HG03520 (cell line): ENCODE measurements around the gene ARL3.
A peak's percentile ranks its signal among the peaks of the same experiment; 100 is the strongest.

Source experiments
- ATAC-seq: cut with Tn5 transposase; IDR thresholded peaks from one replicate; pipeline ENCODE4 v1.9.1; 2021; ENCODE audit warnings: mild to moderate bottlenecking, moderate library complexity; ENCODE audit not compliant: unreplicated experiment

The ARL3 gene

DNA sequence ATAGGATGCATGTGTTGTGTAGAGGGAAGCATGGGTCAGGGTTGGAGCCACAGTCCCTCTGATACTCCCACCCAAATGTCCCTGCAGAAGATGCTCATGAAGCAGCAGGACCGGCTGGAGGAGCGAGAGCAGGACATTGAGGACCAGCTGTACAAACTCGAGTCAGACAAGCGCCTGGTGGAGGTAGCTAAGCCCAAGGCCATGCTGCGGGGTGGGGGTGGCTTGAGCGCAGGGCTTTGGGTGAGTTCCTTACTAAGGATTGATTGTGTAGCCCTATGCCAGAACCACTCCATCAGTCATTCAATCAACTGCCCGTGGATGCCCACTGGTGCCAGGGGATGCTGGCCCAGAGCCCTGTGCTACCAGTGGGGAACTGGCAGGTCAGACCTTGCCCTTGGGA lies 59.6 kb downstream of the ARL3 start:
- no peak for ATAC-seq

DNA sequence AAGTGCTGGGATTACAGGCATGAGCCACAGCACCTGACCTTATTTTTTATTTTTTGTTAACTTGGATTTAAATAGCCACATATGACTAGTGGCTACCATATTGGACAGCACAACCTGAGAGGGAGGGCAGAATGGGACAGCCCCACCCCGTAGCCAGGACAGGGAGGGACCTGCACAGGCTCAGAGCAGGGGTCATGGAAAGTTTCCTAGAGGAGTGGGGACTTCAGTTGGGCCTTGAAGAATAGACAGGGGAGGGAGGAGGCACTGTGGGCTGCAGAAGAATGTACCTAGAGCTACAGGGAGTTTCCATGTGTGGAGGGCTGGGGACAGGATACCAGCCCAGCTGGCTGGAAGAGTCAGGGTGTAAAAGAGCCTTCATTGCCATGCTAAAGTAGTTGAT lies 61.1 kb downstream of the ARL3 start:
- ATAC-seq, result no peak

DNA sequence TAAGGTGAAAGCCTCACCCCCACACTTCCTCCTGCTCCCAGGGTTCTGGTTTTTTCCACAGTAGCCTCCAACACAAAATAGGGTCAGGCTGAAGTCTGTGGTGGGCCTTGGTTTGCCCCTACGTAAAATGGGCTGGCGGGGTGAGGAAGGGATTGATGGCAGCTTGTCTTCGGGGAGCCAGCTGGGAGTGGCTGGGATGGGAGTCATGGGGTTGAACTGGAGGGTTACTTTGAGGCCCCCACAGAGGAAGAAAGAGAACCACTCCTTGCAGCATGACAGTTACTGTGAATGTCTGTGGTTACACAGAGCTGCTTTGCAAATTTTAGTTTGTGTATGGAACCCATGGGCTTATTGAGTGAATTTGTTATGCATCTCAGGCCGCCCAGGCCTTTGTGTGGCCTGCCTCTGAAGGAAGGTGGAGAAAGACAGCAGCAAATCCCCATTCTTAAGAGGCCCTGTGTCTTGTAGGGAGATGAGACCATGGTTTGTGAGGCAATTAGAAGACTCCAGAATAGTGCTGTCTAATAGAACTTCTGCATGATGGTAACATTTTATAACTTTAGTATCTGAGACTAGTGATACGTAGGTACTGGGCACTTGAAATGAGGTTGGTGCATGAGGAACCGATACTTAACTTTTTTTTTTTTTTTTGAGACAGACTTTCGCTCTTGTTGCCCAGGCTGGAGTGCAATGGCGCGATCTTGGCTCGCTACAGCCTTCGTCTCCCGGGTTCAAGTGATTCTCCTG lies 61.9 kb downstream of the ARL3 start:
- peak; percentile 44 for ATAC-seq

DNA sequence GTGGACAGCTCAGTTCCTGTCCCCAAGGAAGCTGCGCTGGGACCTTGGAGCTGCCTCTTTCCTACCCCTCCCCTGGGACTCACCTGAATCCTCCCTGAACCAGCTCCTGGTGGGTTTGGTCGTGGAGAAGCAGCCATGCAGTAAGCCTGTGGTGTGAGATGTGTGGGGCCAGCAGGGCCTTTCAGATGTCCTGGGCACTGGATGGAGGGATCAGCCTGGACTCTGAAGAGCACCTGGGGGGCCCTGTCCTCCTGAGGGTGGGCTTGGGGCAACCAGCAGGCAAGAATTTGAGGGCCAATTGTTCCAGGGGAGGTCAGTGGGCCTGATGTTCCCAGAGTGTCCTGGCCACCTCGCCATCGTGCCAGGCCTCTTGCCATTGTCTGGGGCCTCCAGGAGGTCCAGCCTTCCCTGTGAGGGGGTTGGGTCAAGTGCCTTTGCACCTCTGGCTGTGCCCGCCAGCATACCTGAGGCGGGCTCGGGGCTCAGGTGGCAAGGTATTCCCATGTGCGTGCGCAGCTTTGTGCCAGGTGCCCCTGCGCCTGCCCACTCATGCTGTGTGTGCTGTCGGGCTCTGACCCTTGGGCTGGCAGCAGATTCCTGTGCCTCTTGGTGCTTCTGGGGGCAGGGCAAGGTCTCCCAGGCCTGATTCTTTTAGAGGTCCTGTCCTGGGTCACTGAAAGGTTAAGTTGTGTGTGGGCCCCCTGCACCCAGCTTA lies 62.6 kb downstream of the ARL3 start:
- ATAC-seq, result no peak

DNA sequence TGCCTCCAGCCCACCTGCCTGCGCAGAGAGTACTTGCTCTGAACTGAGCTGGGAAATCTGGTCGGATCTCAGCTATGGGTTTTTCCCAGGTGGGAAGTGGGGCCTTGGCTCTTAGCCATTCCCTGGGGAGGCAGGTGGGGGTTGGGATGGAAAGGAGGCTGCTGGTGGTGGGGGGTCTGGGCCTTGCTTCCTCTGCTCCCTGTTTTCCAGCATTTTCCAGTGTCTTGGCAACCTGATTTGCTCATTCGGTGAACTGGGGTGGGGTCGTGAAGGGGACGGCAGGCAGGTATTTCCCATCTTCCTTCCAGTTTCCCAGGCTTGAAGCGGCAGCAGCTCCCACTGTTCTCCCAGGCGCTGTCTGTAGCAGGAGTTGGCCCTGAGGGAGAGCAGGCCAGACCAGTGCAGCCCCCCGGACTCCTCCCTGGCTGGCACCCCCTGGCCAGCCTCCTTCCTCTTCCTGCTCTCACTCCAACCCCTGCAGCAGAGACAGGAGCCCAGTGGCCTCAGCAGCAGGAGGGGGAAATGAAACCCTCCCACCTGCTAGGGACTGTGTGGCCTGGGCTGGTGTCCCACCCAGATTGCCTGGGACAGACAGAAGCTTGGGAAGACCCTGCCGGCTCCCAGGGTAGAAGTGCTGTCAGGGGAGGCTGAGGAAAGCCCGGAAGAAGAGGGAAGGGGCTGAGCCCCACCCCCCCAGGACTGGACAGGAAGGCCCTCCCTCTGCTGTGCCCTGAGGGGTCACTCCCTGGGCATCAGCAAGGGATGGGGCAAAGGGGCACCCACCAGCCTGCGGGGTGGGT lies 63.3 kb downstream of the ARL3 start:
- no peak for ATAC-seq

DNA sequence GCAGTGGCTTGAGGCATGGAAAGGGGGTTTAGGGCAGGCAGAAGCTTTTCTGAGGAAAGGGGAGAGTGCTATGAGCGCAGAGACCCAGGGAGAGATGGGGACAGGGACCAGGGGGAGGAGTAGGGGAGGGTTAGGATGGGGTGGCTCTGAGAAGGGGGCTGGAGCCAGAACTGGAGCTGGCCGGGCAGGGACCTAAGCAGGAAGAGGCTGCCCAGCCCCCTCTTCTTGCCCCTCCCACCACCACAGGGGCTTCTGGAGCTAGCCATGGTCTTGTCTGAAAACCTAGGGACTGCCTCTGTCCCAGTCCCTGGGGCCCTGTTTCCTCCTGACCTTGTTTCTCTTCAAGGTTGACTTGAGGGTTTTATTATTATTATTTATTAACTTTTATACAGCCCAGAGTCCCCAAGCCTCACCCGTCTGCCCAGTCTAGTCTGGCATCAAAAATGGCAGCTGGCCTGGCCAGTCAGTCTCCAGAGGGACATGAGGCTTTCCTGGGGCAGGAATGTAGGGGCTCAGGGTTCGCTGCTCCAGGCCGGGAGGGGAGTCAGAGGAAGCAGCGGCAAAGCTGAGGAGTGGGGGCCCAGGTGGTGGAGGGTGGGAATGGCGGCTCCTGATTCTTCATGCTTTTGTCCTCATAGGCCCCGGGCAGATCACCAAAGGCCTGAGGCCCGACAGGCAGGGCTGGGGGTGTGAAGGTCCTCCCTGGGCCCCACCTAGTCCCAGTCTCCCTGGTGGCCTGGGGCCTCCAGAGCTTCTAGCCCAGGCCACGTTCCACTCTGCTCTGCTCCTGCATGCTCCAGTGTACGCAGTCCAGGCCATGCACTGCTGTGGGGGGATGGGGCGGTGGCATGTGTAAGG lies 64.2 kb downstream of the ARL3 start:
- no peak for ATAC-seq

DNA sequence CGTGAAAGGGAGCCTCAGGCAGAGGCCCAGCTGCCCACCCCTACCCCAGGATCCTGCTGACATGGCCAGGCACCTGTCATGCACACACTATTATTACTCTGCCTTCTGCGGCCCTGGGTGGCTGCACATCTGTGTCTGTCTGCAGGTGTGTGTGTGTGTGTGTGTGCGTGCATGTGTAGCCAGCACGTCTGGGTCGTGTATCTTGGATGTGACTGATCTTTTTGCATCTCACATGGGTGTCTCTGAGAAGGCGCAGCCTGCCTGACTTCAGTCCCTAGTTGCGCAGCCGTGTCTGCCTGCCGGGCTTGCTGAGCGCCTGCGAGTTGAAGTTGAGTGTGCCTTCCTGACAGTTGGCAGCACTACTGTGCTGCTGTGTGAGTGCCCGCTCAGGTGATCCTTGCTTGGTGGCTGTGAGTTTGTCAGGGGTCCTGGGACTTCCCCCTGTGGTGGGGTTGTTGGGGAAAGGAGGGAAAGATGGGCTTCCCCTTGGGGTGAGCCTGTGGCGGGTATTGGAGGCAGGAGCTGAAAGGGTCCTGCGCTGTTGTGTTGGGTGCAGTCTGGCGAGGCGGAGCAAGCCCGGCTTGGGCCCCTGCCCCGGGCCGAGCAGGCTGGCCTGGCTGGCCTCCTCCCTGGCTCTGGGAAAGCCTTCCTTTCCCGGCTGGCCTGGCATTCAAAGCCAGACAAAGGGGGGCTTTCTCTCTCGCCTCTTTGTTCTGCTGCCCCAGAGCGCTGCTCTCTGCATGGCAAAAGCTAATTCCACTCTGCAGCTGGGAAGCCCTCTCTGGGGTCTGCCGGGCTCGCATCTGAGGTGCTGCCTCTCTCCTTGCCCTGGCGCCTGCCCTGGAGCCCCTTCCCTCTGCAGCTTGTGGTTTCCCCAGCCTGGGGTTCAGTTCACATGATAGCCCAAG lies 65.1 kb downstream of the ARL3 start:
- no peak for ATAC-seq

DNA sequence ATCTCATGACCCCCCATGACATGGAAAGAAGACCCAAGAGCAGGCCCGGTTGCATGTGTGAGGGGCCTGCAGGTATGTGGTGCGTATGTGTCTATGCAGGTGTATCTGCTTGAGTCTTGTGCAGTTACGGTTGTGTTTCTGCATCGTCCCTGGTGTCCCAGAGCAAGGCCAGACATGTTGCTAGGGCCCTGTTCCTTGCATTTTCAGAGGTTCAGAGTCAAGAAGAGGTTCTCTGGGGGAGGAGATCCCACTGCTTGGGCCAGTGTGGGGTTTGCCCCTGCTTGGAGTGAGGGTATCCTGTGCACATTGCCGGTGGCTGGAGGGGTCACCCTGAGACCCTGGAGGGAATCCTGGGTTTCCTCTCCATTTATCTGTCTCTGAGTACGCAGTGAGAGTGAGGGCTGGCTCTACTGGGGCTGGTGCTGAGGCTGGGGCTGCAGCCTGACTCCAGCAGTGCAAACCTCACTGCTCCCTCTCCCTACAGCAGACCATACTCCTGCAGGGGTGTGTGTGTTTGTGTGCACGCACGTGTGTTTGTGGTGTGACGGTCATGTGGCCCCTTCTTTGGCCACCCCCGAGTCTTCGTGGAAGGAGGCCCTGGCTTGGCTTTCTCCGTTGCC lies 65.8 kb downstream of the ARL3 start:
- no peak for ATAC-seq

DNA sequence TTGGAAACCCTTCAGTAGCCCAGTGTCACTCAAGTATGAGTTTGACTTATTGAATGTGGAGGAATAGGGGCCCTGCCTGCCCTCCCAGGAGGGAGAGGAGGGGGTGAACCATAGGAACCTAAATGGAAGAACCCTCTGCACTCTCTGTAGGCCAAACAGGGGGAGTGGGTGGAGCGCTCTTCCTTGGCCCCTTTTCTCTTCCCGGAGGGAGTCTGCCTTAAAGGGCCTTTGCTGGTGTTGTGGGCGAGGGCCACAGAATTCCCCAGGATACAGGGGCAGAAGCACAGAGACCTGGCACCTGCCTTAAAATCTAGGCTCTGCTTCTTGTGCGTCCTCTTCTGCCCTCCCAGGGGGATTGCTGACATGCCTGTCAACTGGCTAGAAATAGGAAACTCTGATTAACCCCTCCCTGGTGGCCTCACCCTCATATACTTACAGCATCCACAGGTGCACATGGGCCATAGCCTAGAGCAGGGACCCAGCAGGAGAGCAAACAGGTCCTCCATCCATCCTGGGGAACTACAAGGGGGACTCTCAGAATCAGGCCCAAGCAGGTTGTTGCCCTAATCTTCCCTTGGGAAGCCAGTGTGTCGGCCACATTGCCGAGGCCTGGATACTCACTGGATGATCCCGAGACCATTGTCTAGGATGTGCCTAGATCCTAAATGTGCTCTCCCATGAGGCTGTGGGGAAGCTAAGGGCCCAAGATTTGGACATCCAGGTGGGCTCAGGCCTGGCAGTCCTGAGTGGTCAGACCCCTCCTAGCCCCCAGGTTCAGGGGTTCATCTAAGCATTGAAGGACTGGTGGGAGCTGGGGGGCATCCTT lies 66.5 kb downstream of the ARL3 start:
- no peak for ATAC-seq

DNA sequence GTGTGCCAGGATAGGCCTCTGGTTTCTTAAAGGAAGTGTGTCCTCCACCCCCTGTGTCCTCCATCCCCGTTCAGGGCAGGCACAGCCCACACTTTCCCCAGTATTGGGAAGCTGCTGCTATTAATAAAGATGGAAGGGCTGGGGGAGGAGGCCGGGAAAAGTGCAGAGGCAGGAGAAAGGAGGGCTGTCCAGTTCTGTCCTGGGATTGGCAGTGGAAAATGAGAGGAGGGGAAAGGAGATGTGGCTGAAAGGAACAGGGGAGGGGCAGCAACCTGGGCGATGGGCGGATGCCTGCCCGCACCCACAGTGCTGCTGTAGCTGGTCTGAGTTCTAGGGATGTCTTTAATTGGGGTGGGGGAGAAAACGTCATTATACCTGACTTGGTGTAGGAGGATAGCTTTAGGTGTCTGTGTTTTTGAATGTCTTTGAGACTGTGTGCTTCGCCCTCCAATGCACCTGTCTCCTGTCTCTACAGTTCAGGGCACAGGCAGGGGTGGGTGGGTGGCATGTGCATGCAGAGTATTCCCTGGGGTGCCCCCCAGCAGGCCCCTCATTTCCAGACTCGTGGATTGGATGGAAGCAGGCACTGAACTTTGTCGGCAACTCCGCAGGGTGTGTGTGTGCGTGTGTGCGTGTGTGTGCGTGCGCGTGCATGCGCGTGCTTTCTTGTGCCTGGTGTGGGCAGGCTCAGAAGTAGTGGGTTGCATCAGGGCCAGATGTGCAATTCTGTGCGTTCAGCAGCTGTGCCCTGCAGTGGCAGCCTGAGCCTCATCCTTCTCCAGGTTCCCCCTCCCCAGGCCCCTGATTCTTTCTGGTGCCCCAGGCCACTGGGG lies 67.4 kb downstream of the ARL3 start:
- ATAC-seq, result no peak

DNA sequence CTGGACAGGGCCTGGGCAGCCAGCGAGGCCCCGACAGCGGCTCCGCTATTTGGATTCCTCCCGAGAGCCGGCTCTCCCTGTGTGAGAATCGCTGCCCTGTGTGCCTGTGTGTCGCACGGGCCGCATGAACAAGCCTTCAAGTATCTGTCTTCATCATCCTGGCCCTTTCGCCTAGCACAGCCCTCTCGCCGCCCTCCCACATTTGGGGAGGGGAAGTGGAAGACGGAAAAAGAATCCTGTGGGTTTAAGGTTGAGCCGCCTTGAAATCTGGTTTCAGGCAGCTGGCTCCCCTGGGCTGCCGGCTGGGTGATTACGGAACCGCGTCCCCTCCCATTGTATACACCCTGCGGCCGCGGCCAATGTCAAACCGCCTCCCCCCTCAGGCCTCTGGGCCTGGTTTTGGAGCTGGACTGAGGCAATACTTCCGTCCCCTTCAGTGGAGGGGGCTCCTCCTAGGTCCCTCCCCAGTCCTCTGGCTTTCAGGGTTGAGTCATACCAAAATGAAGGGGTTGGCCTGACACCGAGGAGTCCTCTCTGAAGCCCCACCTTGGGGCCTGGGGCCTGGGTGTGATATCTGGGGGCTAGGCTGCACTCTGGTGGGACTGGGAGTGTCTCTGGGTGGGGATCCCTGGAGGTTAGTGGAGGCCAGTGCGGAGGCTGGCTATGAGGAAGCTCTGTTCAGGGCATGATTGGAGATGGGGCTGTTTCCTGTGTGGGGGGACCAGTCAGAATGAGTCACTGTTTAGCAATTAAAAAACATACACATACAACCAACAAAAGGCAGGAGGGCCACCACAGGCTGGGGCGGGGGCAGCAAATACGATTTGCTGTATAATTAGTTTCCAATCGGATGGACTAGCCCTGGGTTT lies 68.2 kb downstream of the ARL3 start:
- peak; percentile 26 for ATAC-seq

DNA sequence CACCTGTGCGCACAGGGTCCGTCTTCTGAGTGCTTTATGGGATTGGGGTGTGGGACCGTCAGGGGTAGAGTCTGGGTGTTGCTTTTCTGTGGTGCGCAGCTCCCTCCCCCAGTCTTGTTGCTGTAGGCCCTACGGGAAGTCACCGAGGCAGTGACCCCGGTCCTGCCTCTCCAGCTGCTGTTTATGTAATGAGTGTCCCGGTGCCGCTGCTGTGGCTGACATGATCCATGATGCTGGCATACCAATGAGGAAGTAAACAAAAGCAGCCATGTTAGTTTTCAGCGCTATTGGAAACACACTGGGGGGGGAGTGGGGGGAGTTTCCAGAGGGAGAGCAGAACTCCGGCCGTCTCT lies 68.8 kb downstream of the ARL3 start:
- ATAC-seq, result no peak

DNA sequence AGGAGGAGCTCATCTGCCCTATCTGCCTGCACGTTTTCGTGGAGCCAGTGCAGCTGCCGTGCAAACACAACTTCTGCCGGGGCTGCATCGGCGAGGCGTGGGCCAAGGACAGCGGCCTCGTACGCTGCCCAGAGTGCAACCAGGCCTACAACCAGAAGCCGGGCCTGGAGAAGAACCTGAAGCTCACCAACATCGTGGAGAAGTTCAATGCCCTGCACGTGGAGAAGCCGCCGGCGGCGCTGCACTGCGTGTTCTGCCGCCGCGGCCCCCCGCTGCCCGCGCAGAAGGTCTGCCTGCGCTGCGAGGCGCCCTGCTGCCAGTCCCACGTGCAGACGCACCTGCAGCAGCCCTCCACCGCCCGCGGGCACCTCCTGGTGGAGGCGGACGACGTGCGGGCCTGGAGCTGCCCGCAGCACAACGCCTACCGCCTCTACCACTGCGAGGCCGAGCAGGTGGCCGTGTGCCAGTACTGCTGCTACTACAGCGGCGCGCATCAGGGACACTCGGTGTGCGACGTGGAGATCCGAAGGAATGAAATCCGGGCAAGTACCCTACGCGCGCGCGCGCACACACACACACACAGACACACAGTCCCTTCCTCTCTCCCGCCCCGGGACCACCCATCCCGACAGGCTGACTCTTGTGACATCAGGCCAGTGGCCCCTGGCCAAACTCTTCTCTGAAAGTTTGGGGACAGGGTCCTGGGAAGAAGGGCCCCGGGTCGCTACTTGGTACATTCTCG lies 69.4 kb downstream of the ARL3 start:
- ATAC-seq, result no peak

DNA sequence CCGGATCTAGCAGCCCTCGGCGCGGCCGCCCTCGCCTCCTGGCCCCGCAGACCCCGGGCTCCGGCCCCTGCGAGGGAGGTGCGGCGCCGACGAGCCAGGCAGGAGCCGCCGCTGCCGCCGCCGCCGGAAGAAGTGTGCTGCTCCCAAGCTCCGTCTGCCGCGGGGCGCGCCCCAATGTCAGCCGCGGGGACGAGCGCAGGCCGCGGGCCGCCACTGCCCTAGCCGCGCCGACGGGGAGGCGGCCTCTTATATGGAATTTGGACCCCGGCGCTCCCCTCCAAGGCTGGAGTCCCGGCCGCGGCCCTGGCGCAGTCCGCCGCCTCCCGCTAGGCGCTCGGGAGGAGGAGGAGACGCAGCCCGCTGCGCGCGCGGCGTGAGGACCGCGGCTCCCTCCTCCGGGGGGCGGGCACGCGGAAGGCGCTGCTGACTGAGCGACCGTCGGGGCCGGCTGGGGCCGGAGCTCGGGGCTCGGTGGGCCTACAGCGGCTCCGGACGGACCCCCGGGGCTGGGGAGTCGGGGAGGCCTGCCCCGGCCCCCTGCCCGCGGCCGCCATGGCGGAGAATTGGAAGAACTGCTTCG lies 70.0 kb downstream of the ARL3 start, which contains the start of gene TRIM8:
TRIM8 (plus strand) TSS at position 414 of the 580 bp plus-strand sequence; CDS start at position 553, 139 bp downstream.
- ATAC-seq, result no peak

DNA sequence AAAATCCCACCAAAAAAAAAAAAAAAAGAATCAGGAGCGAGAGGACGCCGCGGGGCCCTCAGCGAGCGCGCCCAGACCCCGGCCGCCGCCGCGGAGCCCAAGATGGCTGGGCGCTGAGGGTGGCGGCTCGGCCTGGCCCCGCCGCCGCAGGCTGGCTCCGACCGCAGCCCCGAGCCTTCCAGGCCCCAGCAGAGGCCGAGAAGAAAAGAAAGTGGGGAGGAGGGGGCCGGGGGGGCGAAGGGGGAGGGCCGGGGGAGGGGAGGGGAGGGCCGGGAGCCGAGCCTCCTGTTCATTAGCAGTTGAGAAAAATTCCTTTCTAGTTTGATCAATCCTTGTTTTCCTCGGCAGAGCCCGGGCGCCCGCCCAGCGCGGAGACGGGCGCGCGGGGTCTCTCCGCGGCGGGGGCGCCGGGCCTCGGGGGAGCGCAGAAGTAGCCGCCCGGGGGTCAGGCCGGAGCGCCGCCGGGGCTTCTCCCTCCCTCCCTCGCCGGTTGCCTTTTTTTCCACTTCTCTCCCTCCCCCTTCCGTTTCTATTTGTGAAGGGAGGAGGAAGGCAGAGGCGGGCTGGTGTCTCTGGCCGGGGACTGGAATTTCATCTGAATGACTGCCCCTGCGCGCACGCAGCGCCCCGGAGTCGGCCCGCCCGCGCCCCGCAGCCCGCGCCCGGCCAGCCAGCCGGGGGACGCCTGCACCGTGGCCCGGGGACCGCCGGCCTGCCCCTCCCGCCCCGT lies 70.7 kb downstream of the ARL3 start:
- ATAC-seq, result no peak
